Activated CD8-positive, alpha-beta memory T cell treated with anti-CD3 and anti-CD28 coated beads, Interleukin-2, amount 50 U/mL, for 48 hours (primary cell): ENCODE results near the gene LPCAT1.
A peak's percentile ranks its signal among the peaks of the same experiment; 100 is the strongest.

Experiments used
- DNase-seq: peaks from one replicate; pipeline ENCODE4 v3.0.0-alpha.2; 2020

Gene LPCAT1

GRCh38 chr5:1541702-1542400, 18.1 kb upstream of the LPCAT1 start:
- no peak for DNase-seq

- DNase-seq = peak; percentile 38
Measured at GRCh38 chr5:1540831-1541701, 17.3 kb upstream of the LPCAT1 start.

GRCh38 chr5:1540166-1540565, 16.4 kb upstream of the LPCAT1 start:
- no peak for DNase-seq

GRCh38 chr5:1539393-1540161, 15.8 kb upstream of the LPCAT1 start:
- DNase-seq = peak; percentile 40

GRCh38 chr5:1538741-1539392, 15.1 kb upstream of the LPCAT1 start:
- DNase-seq = peak; percentile 28

- peak; percentile 22 for DNase-seq
Measured at GRCh38 chr5:1538276-1538675, 14.5 kb upstream of the LPCAT1 start.

- peak; percentile 34 for DNase-seq
Measured at GRCh38 chr5:1537603-1538154, 13.9 kb upstream of the LPCAT1 start.

- DNase-seq = peak; percentile 26
Measured at GRCh38 chr5:1536871-1537602, 13.3 kb upstream of the LPCAT1 start.

- DNase-seq = peak; percentile 76
Measured at GRCh38 chr5:1536322-1536845, 12.6 kb upstream of the LPCAT1 start.

GRCh38 chr5:1535646-1536045, 11.9 kb upstream of the LPCAT1 start:
- DNase-seq = no peak

GRCh38 chr5:1532384-1532783, 8.6 kb upstream of the LPCAT1 start:
- DNase-seq = no peak

GRCh38 chr5:1529498-1529897, 5.7 kb upstream of the LPCAT1 start:
- DNase-seq = no peak

- DNase-seq = peak; percentile 30
Measured at GRCh38 chr5:1527533-1528205, 3.9 kb upstream of the LPCAT1 start.

- DNase-seq = peak; percentile 51
Measured at GRCh38 chr5:1526681-1527131, 2.9 kb upstream of the LPCAT1 start.

- DNase-seq = peak; percentile 47
Measured at GRCh38 chr5:1526190-1526631, 2.5 kb upstream of the LPCAT1 start.

- DNase-seq = no peak
Measured at GRCh38 chr5:1525624-1526189, 1.9 kb upstream of the LPCAT1 start.

- peak; percentile 53 for DNase-seq
Measured at GRCh38 chr5:1524799-1525623, 1.3 kb upstream of the LPCAT1 start.

- no peak for DNase-seq
Measured at GRCh38 chr5:1524481-1524798, 680 bp upstream of the LPCAT1 start.

- DNase-seq = no peak
Measured at GRCh38 chr5:1523480-1523792, 324 bp downstream of the LPCAT1 start.
